Natural killer cell treated with Interleukin-12 subunit alpha and Interleukin-12 subunit beta and Interleukin-15 and Interleukin-18, amount 100 ng/mL, for 72 hours (primary cell): Measurements from ENCODE around the gene RAB43. TPM values are rescaled to one million over a fixed set of nuclear protein-coding genes. Genes with fewer than 3 reads are reported as not detected.
"Not testable (repeated sequence)": the region's sequence is repeated elsewhere in the genome, so short reads cannot be mapped to it uniquely, and the experiment has no call there.

Experiments used
- ATAC-seq, 2 donors: fragments of 150-1000 bp; cut with Tn5 transposase in 1 of 2; sonication (Bioruptor Pico), chemical (Tn5 transposase) in 1 of 2; 2 replicates each; pipeline ENCODE4 v1.10.0; 2021
- DNase-seq: peaks from one replicate; pipeline ENCODE4 v3.0.0; 2022; ENCODE audit warnings: low spot score
- H3K27ac Mint-ChIP-seq, 2 donors: 1 replicate in 1 of 2; 2 replicates in 1 of 2; pipeline ENCODE4 v1.8.0; 2022; ENCODE audit warnings: mixed read lengths in 2 of 2, mild to moderate bottlenecking in 1 of 2, moderate library complexity in 1 of 2
- H3K27me3 Mint-ChIP-seq, 2 donors: 1 replicate in 1 of 2; 2 replicates in 1 of 2; pipeline ENCODE4 v1.8.0; 2022; ENCODE audit warnings: mixed read lengths in 2 of 2
- H3K36me3 Mint-ChIP-seq: one replicate; pipeline ENCODE4 v1.8.0; 2022; ENCODE audit warnings: mixed read lengths
- H3K4me1 Mint-ChIP-seq, 2 donors: 1 replicate in 1 of 2; 2 replicates in 1 of 2; pipeline ENCODE4 v1.8.0; 2022; ENCODE audit warnings: low read depth in 2 of 2, mixed read lengths in 2 of 2, mild to moderate bottlenecking in 1 of 2
- H3K4me3 Mint-ChIP-seq: one replicate; pipeline ENCODE4 v1.8.0; 2022; ENCODE audit warnings: mixed read lengths
- H3K9me3 Mint-ChIP-seq: 2 replicates; pipeline ENCODE4 v1.8.0; 2022; ENCODE audit warnings: mixed read lengths
- total RNA-seq, 2 donors: library from RNA; stranded (reverse); gene quantifications; one replicate each; pipeline ENCODE4 v1.2.3, GENCODE V29; 2022

Gene RAB43
- total RNA-seq, 2 donors from 2014 or later = 50.7 to 53.9 TPM

GRCh38 chr3:129095285-129095684 is 26.3 kb downstream of the RAB43 start:
- DNase-seq = no peak
- ATAC-seq = no peak
- Mint-ChIP-seq H3K4me1 (peaks cover 26 to 31% of the 10 kb centered on the region in 2 donors), H3K27me3 (no peaks in the 10 kb centered on the region), H3K36me3 (peaks cover 10% of the 10 kb centered on the region), H3K4me3 (no peak overlapping the region), H3K27ac (no peak overlapping the region), H3K9me3 (no peaks in the 10 kb centered on the region)

- H3K4me1 Mint-ChIP-seq, H3K36me3 Mint-ChIP-seq, H3K27me3 Mint-ChIP-seq, H3K9me3 Mint-ChIP-seq, H3K4me3 Mint-ChIP-seq, ATAC-seq, H3K27ac Mint-ChIP-seq, DNase-seq: not testable (repeated sequence)
These were observed 33.3 kb downstream of the RAB43 start for GRCh38 chr3:129088312-129088711.

- not testable (repeated sequence) for H3K9me3 Mint-ChIP-seq, DNase-seq, H3K36me3 Mint-ChIP-seq, H3K4me1 Mint-ChIP-seq, H3K27me3 Mint-ChIP-seq, H3K27ac Mint-ChIP-seq, H3K4me3 Mint-ChIP-seq
- ATAC-seq = peak in 1 of 2 donors; percentile 46
These were observed 33.7 kb downstream of the RAB43 start for GRCh38 chr3:129087904-129088303.

- DNase-seq (no peak), ATAC-seq (no peak)
- Mint-ChIP-seq H3K9me3 (no peaks in the 10 kb centered on the region), H3K4me1 (peaks cover 0 to 5% of the 10 kb centered on the region in 2 donors), H3K36me3 (no peaks in the 10 kb centered on the region), H3K4me3 (no peak overlapping the region), H3K27me3 (no peaks in the 10 kb centered on the region), H3K27ac (no peak overlapping the region)
These were observed 34.4 kb downstream of the RAB43 start for GRCh38 chr3:129087138-129087702.

GRCh38 chr3:129085818-129086217 is 35.8 kb downstream of the RAB43 start:
- peak overlapping the region in 1 of 2 donors; percentile 79 for H3K27ac Mint-ChIP-seq
- H3K9me3 Mint-ChIP-seq = no peaks in the 10 kb centered on the region
- no peak overlapping the region for H3K4me3 Mint-ChIP-seq

GRCh38 chr3:129085165-129085715 is 36.4 kb downstream of the RAB43 start:
- ATAC-seq = no peak
- no peak for DNase-seq
- Mint-ChIP-seq H3K9me3 (no peaks in the 10 kb centered on the region), H3K36me3 (no peaks in the 10 kb centered on the region), H3K27ac (peak overlapping the region in 1 of 2 donors; percentile 79), H3K27me3 (no peaks in the 10 kb centered on the region), H3K4me3 (no peak overlapping the region), H3K4me1 (peaks cover 0 to 13% of the 10 kb centered on the region in 2 donors)

More at GRCh38 chr3:129085818-129086217, 35.8 kb downstream of the RAB43 start:
- DNase-seq (no peak), ATAC-seq (no peak)
- Mint-ChIP-seq H3K4me1 (peaks cover 0 to 13% of the 10 kb centered on the region in 2 donors), H3K36me3 (no peaks in the 10 kb centered on the region), H3K27me3 (no peaks in the 10 kb centered on the region)

GRCh38 chr3:129084501-129084900 is 37.1 kb downstream of the RAB43 start:
- no peak overlapping the region for H3K4me3 Mint-ChIP-seq
- ATAC-seq = peak; percentile 34 to 39

GRCh38 chr3:129082026-129082425 is 39.6 kb downstream of the RAB43 start:
- no peaks in the 10 kb centered on the region for H3K9me3 Mint-ChIP-seq
- no peaks in the 10 kb centered on the region for H3K27me3 Mint-ChIP-seq
- ATAC-seq (no peak), DNase-seq (no peak)
- H3K4me1 Mint-ChIP-seq = peaks cover 0 to 13% of the 10 kb centered on the region in 2 donors
- peak overlapping the region in 1 of 2 donors; percentile 33 for H3K27ac Mint-ChIP-seq
- no peaks in the 10 kb centered on the region for H3K36me3 Mint-ChIP-seq
- no peak overlapping the region for H3K4me3 Mint-ChIP-seq

More at GRCh38 chr3:129084501-129084900, 37.1 kb downstream of the RAB43 start:
- H3K36me3 Mint-ChIP-seq = no peaks in the 10 kb centered on the region
- H3K9me3 Mint-ChIP-seq = no peaks in the 10 kb centered on the region
- peaks cover 0 to 13% of the 10 kb centered on the region in 2 donors for H3K4me1 Mint-ChIP-seq
- DNase-seq = no peak
- H3K27ac Mint-ChIP-seq = no peak overlapping the region
- H3K27me3 Mint-ChIP-seq = no peaks in the 10 kb centered on the region

- no peak for ATAC-seq
- H3K27ac Mint-ChIP-seq = peak overlapping the region in 1 of 2 donors; percentile 33
These were observed 40.1 kb downstream of the RAB43 start for GRCh38 chr3:129081503-129081902.

GRCh38 chr3:129078510-129078909 is 43.1 kb downstream of the RAB43 start:
- H3K4me1 Mint-ChIP-seq = peaks cover 0 to 9% of the 10 kb centered on the region in 2 donors
- no peak for ATAC-seq
- no peak for DNase-seq
- no peaks in the 10 kb centered on the region for H3K9me3 Mint-ChIP-seq
- H3K27ac Mint-ChIP-seq = no peak overlapping the region
- no peak overlapping the region for H3K4me3 Mint-ChIP-seq
- H3K36me3 Mint-ChIP-seq = no peaks in the 10 kb centered on the region
- no peaks in the 10 kb centered on the region for H3K27me3 Mint-ChIP-seq

More at GRCh38 chr3:129081503-129081902, 40.1 kb downstream of the RAB43 start:
- peaks cover 0 to 13% of the 10 kb centered on the region in 2 donors for H3K4me1 Mint-ChIP-seq
- DNase-seq = no peak
- no peak overlapping the region for H3K4me3 Mint-ChIP-seq
- no peaks in the 10 kb centered on the region for H3K27me3 Mint-ChIP-seq
- no peaks in the 10 kb centered on the region for H3K9me3 Mint-ChIP-seq
- H3K36me3 Mint-ChIP-seq = no peaks in the 10 kb centered on the region

- Mint-ChIP-seq H3K4me1 (peaks cover 0 to 9% of the 10 kb centered on the region in 2 donors), H3K27ac (no peak overlapping the region), H3K9me3 (no peaks in the 10 kb centered on the region), H3K36me3 (no peaks in the 10 kb centered on the region), H3K27me3 (no peaks in the 10 kb centered on the region), H3K4me3 (no peak overlapping the region)
- ATAC-seq = no peak
- no peak for DNase-seq
These were observed 44.4 kb downstream of the RAB43 start for GRCh38 chr3:129077222-129077621.

- DNase-seq (no peak), ATAC-seq (peak; percentile 46 to 76)
- peaks cover 3% of the 10 kb centered on the region for H3K9me3 Mint-ChIP-seq
- no peaks in the 10 kb centered on the region for H3K36me3 Mint-ChIP-seq
- peak overlapping the region; percentile 30 for H3K4me3 Mint-ChIP-seq
- H3K27me3 Mint-ChIP-seq = no peaks in the 10 kb centered on the region
- H3K27ac Mint-ChIP-seq = peak overlapping the region; percentile 43 to 85
- peaks cover 17 to 28% of the 10 kb centered on the region in 2 donors for H3K4me1 Mint-ChIP-seq
These were observed 51.3 kb downstream of the RAB43 start for GRCh38 chr3:129070086-129070885.

- H3K36me3 Mint-ChIP-seq, DNase-seq, ATAC-seq, H3K9me3 Mint-ChIP-seq, H3K27me3 Mint-ChIP-seq: not testable (repeated sequence)
- Mint-ChIP-seq H3K4me1 (peaks cover 17 to 32% of the 10 kb centered on the region in 2 donors), H3K27ac (peak overlapping the region; percentile 43 to 85), H3K4me3 (peak overlapping the region; percentile 63)
These were observed 52.1 kb downstream of the RAB43 start for GRCh38 chr3:129069313-129070085.
